GM12875 (cell line): ENCODE measurements around the gene CC2D1B.

Experiments used
- H3K4me3 ChIP-seq: one replicate; pipeline ENCODE4 v1.5.1; 2011; ENCODE audit warnings: low read depth, low read length, control low read depth
- CTCF ChIP-seq: IDR thresholded peaks from 2 replicates; pipeline ENCODE4 v1.5.1; 2011; ENCODE audit warnings: low read depth, mild to moderate bottlenecking, control low read depth, inconsistent platforms, low read length, moderate library complexity, borderline replicate concordance; ENCODE audit not compliant: insufficient read depth

Gene CC2D1B

GRCh38 chr1:52352690-52353089 lies 13.3 kb downstream of the CC2D1B start:
- no peak for TF ChIP-seq CTCF
- no peak overlapping the region for H3K4me3 ChIP-seq

GRCh38 chr1:52348704-52349300 lies 17.2 kb downstream of the CC2D1B start:
- H3K4me3 ChIP-seq, result no peak overlapping the region
- TF ChIP-seq CTCF, result no peak

GRCh38 chr1:52346653-52347052 lies 19.4 kb downstream of the CC2D1B start:
- TF ChIP-seq CTCF, result no peak
- H3K4me3 ChIP-seq, result no peak overlapping the region

- TF ChIP-seq CTCF, result no peak
- H3K4me3 ChIP-seq, result no peak overlapping the region
These were observed 20.8 kb downstream of the CC2D1B start for GRCh38 chr1:52345252-52345651.

GRCh38 chr1:52343979-52344378 lies 22.0 kb downstream of the CC2D1B start:
- no peak for TF ChIP-seq CTCF

GRCh38 chr1:52341655-52342260 lies 24.2 kb downstream of the CC2D1B start:
- no peak for TF ChIP-seq CTCF
- no peak overlapping the region for H3K4me3 ChIP-seq

More at GRCh38 chr1:52343979-52344378, 22.0 kb downstream of the CC2D1B start:
- no peak overlapping the region for H3K4me3 ChIP-seq

- no peak overlapping the region for H3K4me3 ChIP-seq
- TF ChIP-seq CTCF, result no peak
These were observed 28.6 kb downstream of the CC2D1B start for GRCh38 chr1:52337439-52337838.
